NCI-H1105 (cell line): ENCODE measurements around the gene CCDC107.

Source experiments
- DNase-seq: peaks from one replicate; lab custom pipeline; 2025; lab: John Stamatoyannopoulos, UW

The CCDC107 gene

GRCh38 chr9:35660966-35661415 is 2.9 kb downstream of the CCDC107 start:
- DNase-seq: peak; percentile 4

GRCh38 chr9:35661756-35662350 is 3.8 kb downstream of the CCDC107 start:
- no peak for DNase-seq

GRCh38 chr9:35662437-35662836 is 4.3 kb downstream of the CCDC107 start:
- DNase-seq: no peak

GRCh38 chr9:35664531-35665470 is 6.7 kb downstream of the CCDC107 start, which contains the start of gene ARHGEF39:
ARHGEF39 (minus strand) TSS chr9:35665195; CDS start chr9:35665169, 26 bp downstream.
- DNase-seq: peak; percentile 85

GRCh38 chr9:35665471-35665818 is 7.4 kb downstream of the CCDC107 start:
- no peak for DNase-seq

- no peak for DNase-seq
These were observed 8.0 kb downstream of the CCDC107 start for GRCh38 chr9:35666045-35666444.

- no peak for DNase-seq
These were observed 8.5 kb downstream of the CCDC107 start for GRCh38 chr9:35666549-35666948.

GRCh38 chr9:35667939-35668338 is 9.8 kb downstream of the CCDC107 start:
- DNase-seq: no peak

- no peak for DNase-seq
These were observed 11.4 kb downstream of the CCDC107 start for GRCh38 chr9:35669331-35670145.

GRCh38 chr9:35673132-35674024 is 15.3 kb downstream of the CCDC107 start, which contains the start of gene CA9:
CA9 (plus strand) TSS chr9:35673928; CDS start chr9:35673960, 32 bp downstream.
- DNase-seq: peak; percentile 86

- no peak for DNase-seq
These were observed 15.9 kb downstream of the CCDC107 start for GRCh38 chr9:35674025-35674361.

GRCh38 chr9:35675204-35675603 is 17.1 kb downstream of the CCDC107 start:
- DNase-seq: no peak

- no peak for DNase-seq
These were observed 17.8 kb downstream of the CCDC107 start for GRCh38 chr9:35675732-35676392.

- DNase-seq: no peak
These were observed 21.0 kb downstream of the CCDC107 start for GRCh38 chr9:35679091-35679490.

GRCh38 chr9:35679766-35680330 is 21.8 kb downstream of the CCDC107 start:
- DNase-seq: no peak

GRCh38 chr9:35680331-35681105 is 22.4 kb downstream of the CCDC107 start:
- no peak for DNase-seq

GRCh38 chr9:35681341-35682002 is 23.4 kb downstream of the CCDC107 start:
- DNase-seq: no peak

- DNase-seq: no peak
These were observed 24.0 kb downstream of the CCDC107 start for GRCh38 chr9:35682051-35682450.
